Measurements from ENCODE around the gene TBC1D13.

The TBC1D13 gene

DNA sequence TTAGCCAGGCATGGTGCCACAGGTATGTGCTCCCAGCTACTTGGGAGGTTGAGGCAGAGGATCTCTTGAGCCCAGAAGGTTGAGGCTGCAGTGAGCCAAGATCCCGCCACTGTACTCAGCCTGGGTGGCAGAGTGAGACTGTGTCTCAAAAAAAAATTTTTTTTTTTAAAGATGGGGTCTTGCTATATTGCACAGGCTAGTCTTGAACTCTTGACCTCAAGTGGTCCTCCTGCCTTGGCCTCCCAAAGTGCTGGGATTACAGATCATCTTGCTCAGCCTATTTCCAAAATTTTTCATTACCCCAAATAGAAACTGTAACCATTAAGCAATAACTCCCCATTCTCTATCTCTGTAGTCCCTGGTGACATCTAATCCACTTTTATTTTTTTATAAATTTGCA is 4.4 kb upstream of the TBC1D13 start:
- H3K27me3 ChIP-seq (ENCODE audit: insufficient read depth, poor library complexity, severe bottlenecking), result no peaks in the 10 kb centered on the region
- no peak for DNase-seq (ENCODE audit: low read depth in 1 of 2, low spot score in 1 of 2)
- TF ChIP-seq POLR2AphosphoS5 (IDR thresholded peaks at IDR 0.05; ENCODE audit: low read depth) (no peak), SPI1 (IDR thresholded peaks at IDR 0.05; ENCODE audit: borderline replicate concordance, low read depth) (no peak), GABPA (IDR thresholded peaks at IDR 0.05; ENCODE audit: low read depth) (no peak)
- TF ChIP-seq, protein P1, sequence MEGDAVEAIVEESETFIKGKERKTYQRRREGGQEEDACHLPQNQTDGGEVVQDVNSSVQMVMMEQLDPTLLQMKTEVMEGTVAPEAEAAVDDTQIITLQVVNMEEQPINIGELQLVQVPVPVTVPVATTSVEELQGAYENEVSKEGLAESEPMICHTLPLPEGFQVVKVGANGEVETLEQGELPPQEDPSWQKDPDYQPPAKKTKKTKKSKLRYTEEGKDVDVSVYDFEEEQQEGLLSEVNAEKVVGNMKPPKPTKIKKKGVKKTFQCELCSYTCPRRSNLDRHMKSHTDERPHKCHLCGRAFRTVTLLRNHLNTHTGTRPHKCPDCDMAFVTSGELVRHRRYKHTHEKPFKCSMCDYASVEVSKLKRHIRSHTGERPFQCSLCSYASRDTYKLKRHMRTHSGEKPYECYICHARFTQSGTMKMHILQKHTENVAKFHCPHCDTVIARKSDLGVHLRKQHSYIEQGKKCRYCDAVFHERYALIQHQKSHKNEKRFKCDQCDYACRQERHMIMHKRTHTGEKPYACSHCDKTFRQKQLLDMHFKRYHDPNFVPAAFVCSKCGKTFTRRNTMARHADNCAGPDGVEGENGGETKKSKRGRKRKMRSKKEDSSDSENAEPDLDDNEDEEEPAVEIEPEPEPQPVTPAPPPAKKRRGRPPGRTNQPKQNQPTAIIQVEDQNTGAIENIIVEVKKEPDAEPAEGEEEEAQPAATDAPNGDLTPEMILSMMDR (IDR thresholded peaks at IDR 0.05; ENCODE audit: insufficient read depth, low read length), result no peak
- TF ChIP-seq, protein P2, sequence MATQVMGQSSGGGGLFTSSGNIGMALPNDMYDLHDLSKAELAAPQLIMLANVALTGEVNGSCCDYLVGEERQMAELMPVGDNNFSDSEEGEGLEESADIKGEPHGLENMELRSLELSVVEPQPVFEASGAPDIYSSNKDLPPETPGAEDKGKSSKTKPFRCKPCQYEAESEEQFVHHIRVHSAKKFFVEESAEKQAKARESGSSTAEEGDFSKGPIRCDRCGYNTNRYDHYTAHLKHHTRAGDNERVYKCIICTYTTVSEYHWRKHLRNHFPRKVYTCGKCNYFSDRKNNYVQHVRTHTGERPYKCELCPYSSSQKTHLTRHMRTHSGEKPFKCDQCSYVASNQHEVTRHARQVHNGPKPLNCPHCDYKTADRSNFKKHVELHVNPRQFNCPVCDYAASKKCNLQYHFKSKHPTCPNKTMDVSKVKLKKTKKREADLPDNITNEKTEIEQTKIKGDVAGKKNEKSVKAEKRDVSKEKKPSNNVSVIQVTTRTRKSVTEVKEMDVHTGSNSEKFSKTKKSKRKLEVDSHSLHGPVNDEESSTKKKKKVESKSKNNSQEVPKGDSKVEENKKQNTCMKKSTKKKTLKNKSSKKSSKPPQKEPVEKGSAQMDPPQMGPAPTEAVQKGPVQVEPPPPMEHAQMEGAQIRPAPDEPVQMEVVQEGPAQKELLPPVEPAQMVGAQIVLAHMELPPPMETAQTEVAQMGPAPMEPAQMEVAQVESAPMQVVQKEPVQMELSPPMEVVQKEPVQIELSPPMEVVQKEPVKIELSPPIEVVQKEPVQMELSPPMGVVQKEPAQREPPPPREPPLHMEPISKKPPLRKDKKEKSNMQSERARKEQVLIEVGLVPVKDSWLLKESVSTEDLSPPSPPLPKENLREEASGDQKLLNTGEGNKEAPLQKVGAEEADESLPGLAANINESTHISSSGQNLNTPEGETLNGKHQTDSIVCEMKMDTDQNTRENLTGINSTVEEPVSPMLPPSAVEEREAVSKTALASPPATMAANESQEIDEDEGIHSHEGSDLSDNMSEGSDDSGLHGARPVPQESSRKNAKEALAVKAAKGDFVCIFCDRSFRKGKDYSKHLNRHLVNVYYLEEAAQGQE (IDR thresholded peaks at IDR 0.05; ENCODE audit: insufficient replicate concordance, low read depth), result no peak
- H3K4me3 ChIP-seq (replicated peaks; ENCODE audit: insufficient read depth, low read length), result no peak overlapping the region
- H3K27ac ChIP-seq (replicated peaks), result peak overlapping the region; percentile 74

DNA sequence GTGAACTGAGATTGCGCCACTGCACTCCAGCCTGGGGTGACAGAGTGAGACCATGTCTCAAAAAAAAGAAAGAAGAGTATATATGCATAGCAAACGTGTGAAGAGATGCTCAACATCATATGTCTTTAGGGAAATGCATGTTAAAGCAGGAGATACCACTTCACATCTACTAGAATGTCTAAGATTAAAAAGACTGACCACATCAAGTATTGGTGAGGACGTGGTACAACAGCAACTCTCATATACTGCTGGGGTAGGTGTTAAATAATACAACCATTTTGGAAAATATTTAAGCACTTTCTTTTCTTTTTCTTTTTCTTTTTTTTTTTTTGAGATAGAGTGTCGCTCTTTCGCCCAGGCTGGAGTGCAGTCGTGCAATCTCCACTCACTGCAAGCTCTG is 1.6 kb upstream of the TBC1D13 start:
- TF ChIP-seq, protein P2 (IDR thresholded peaks at IDR 0.05; ENCODE audit: insufficient replicate concordance, low read depth), result no peak
- TF ChIP-seq GABPA (IDR thresholded peaks at IDR 0.05; ENCODE audit: low read depth) (no peak), SPI1 (IDR thresholded peaks at IDR 0.05; ENCODE audit: borderline replicate concordance, low read depth) (no peak), POLR2AphosphoS5 (IDR thresholded peaks at IDR 0.05; ENCODE audit: low read depth) (no peak)
- TF ChIP-seq, protein P1 (IDR thresholded peaks at IDR 0.05; ENCODE audit: insufficient read depth, low read length), result no peak
- no peak for DNase-seq (ENCODE audit: low read depth in 1 of 2, low spot score in 1 of 2)
- H3K27me3 ChIP-seq (ENCODE audit: insufficient read depth, poor library complexity, severe bottlenecking), result no peaks in the 10 kb centered on the region
- no peak overlapping the region for H3K27ac ChIP-seq (replicated peaks)
- H3K4me3 ChIP-seq (replicated peaks; ENCODE audit: insufficient read depth, low read length), result no peak overlapping the region

DNA sequence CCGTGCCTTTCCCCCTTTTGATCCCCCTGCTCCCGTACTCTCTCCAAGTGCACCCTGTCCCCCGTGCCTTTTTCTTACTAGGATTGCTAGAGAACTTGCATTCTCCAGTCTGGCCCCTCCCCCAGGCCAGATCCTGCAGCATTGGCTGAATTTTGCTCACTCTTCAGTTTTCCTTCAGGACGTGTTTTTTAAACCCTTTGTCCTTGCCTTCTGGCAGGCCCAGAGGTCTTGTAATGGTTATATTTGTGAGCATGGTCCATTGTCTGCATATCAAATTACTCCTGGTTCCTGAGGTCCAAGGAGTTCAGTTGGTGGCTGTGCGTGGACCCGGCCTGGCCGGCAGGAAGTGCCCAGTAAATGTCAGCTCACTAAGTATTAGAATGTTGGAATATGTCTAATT is 606 bp downstream of the TBC1D13 start:
- H3K27ac ChIP-seq (replicated peaks), result peak overlapping the region; percentile 79
- H3K27me3 ChIP-seq (ENCODE audit: insufficient read depth, poor library complexity, severe bottlenecking), result no peaks in the 10 kb centered on the region
- peak in 1 of 2 experiments; percentile 16 for DNase-seq (ENCODE audit: low read depth in 1 of 2, low spot score in 1 of 2)
- peak overlapping the region; percentile 100 for H3K4me3 ChIP-seq (replicated peaks; ENCODE audit: insufficient read depth, low read length)
- TF ChIP-seq SPI1 (IDR thresholded peaks at IDR 0.05; ENCODE audit: borderline replicate concordance, low read depth), result no peak
- TF ChIP-seq, protein P1 (IDR thresholded peaks at IDR 0.05; ENCODE audit: insufficient read depth, low read length), result no peak
- TF ChIP-seq, protein P2 (IDR thresholded peaks at IDR 0.05; ENCODE audit: insufficient replicate concordance, low read depth), result no peak
- no peak for TF ChIP-seq GABPA (IDR thresholded peaks at IDR 0.05; ENCODE audit: low read depth)
- no peak for TF ChIP-seq POLR2AphosphoS5 (IDR thresholded peaks at IDR 0.05; ENCODE audit: low read depth)
